Measurements from ENCODE around the gene IGSF3. TPM values are rescaled to one million over a fixed set of nuclear protein-coding genes. Genes with fewer than 3 reads are reported as not detected.
A peak's percentile ranks its signal among the peaks of the same experiment; 100 is the strongest.

IGSF3 gene
- total and polyA plus RNA-seq, 2 donors: 6.3 to 32.5 TPM

DNA sequence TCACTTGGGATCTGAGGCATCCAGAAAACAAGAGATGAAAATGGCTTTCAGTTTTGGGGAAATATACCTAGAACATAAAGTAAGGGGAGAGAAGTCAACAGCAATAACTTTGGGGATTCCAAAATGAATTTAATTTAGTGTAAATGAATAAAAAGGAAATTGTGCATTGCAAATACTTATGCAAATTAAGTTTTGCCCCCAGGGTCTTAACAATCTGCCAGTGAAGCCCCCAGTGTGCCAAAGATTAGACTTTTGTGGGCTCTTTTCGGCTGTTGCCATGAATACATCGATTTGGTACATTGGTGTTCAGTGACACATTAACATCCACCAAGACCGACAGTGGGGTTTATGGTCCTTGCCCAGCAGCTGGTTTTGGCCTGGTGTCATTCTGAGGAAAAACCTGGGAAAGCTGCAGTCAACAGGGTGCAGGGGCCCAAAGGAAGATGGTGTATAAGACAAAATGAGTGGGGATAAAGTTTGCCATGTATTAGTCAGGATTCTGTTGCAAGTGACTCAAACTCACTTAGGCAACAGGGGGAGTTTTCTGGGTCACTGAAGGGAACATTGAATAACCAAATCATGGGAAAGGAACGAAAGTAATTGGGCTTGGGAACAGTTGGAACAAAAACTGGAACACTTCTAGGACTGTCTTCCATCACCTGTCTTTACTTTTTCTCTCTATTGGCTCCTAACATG is 30.2 kb upstream of the IGSF3 start:
- WGBS: 79% methylated on average over 4 of the region's 4 CpGs
- Histone ChIP-seq H3K36me3 (ENCODE audit: insufficient read depth) (no peaks in the 10 kb centered on the region), H3K27ac (ENCODE audit: low read depth) (no peak overlapping the region), H3K4me3 (ENCODE audit: low read depth, low read length) (no peak overlapping the region), H3K4me1 (ENCODE audit: insufficient read depth) (no peaks in the 10 kb centered on the region)
- DNase-seq (ENCODE audit: extremely low spot score): no peak

DNA sequence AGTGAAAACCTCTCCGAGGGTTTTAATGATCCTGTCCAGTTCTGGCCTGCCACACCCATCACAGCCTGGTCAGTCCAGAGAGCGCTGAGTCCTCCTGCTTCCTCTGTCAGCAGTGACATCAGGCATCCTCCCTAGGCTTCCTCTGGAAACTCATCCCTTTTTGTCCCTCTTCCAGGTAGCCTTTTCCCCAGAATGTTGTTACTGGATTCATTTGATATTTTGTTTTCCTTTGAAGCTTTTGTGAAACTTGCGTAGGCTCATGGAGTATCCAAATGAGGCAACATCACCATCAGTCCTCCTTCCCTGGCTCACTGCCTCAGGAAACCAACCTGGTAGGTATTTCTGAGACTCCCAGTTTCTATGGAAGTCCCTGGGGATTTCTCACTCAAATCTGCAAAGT is 27.0 kb upstream of the IGSF3 start:
- WGBS: 74% methylated on average over 3 of the region's 3 CpGs
- no peak overlapping the region for H3K27ac ChIP-seq (ENCODE audit: low read depth)
- H3K4me1 ChIP-seq (ENCODE audit: insufficient read depth): no peaks in the 10 kb centered on the region

DNA sequence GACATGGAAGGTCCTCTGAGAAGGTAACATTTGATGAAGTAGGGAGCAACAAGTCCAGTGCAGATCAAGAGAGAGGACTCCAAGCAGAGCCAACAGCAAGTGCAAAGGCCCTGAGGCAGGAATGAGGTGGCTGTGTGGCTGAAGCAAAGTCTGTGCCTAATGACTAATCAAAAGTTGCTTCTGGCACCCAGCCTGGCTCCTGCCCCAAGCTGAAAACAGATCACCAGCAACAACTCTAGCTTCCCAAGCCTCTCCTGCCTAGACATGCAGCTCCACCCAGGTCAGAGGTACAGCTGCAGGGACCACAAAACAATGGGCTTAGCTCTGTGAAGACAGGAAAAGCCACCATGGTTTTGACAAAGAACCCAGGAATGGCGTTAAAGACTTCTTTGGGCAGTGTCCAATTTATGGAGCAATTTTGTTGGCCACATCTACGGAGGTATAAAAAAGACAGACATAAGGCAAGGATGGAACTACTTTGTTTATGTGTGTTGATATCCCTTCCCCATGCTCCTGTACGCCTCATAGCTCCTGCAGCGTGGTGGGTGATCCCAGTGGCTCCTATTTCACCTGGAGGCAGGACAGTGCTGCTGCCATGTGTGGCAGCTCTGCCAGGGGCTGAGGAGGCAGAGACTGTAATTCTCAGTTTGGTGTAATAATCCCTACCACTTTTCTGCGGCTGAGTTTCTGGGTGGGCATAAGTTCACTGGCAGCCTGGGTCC is 26.4 kb upstream of the IGSF3 start:
- 75% methylated on average over 5 of the region's 5 CpGs for WGBS
- DNase-seq (ENCODE audit: extremely low spot score): no peak
- Histone ChIP-seq H3K36me3 (ENCODE audit: insufficient read depth) (no peaks in the 10 kb centered on the region), H3K4me1 (ENCODE audit: insufficient read depth) (no peaks in the 10 kb centered on the region), H3K4me3 (ENCODE audit: low read depth, low read length) (no peak overlapping the region), H3K27ac (ENCODE audit: low read depth) (no peak overlapping the region)

More for the DNA sequence above, 27.0 kb upstream of the IGSF3 start:
- Histone ChIP-seq H3K4me3 (ENCODE audit: low read depth, low read length) (no peak overlapping the region), H3K36me3 (ENCODE audit: insufficient read depth) (no peaks in the 10 kb centered on the region)
- no peak for DNase-seq (ENCODE audit: extremely low spot score)

DNA sequence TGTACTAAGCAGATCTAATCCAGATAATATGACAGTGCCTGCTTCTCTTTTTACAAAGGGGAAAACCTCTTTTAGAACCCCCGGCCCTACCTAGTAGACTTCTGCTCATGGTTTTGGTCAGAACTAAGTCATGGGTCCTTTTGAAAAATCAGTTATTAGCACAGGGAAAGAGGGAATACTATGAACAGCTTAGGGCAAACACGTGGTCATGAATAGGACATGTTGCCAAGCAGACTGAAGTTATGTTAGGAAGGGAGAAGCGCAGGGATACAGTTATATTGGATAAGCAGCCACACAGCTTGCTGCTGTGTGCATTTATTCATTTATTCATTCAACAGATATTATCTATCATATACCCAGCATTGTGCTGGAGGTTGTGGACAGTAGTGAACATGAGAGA is 25.3 kb upstream of the IGSF3 start:
- Histone ChIP-seq H3K4me1 (ENCODE audit: insufficient read depth) (no peaks in the 10 kb centered on the region), H3K4me3 (ENCODE audit: low read depth, low read length) (no peak overlapping the region), H3K27ac (ENCODE audit: low read depth) (no peak overlapping the region), H3K36me3 (ENCODE audit: insufficient read depth) (no peaks in the 10 kb centered on the region)
- 65% methylated on average over 3 of the region's 3 CpGs for WGBS
- no peak for DNase-seq (ENCODE audit: extremely low spot score)

DNA sequence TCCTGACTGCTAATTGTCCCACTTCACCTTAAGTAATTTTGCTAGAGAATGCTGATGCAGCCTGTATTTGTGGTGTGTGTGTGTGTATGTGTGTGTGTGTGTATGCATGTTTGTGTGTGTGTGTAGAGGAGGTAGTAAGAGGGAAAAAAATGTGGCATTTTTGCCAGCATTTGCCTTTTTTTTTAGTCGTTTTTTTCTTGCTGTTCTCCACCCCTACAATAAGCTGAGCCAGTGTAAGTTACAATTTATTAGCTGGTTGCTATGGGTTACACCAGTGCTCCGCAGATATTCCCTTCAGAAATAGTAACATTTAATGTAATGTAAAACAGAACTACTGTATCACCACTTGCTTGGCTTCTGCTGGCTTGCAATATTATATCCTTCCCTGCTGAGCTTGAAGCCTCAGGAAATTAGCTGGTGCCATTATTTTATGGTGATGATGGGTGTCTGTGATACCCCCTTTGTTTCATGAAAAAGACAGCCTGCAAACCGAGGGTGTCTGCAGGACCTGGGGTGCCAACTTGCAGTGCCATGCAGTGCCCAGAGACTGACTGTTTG is 23.4 kb upstream of the IGSF3 start:
- no peak overlapping the region for H3K4me3 ChIP-seq (ENCODE audit: low read depth, low read length)
- 22% methylated on average over 3 of the region's 3 CpGs for WGBS

DNA sequence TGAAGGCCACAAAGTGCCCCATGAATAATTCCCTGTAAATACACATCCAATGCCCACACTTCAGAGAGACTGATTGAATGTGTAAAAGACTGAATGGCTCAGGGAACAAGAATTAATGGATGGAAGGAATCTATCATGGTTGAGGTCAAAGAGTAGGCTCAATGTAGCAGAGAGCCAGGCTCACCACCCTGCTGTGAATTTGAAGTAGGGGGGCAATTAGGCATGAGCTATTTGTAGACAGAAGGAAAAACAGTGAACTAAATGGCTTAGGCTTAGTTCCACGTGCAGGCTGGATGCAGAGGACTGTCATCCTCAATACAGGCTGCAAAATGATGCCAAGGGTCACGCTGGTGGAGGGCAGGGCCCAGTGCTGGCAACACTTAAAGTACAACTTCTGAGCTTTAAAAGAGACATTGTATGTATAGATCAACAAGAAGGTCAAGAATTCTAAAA is 22.9 kb upstream of the IGSF3 start:
- Histone ChIP-seq H3K4me1 (ENCODE audit: insufficient read depth) (no peaks in the 10 kb centered on the region), H3K36me3 (ENCODE audit: insufficient read depth) (no peaks in the 10 kb centered on the region), H3K27ac (ENCODE audit: low read depth) (no peak overlapping the region), H3K4me3 (ENCODE audit: low read depth, low read length) (no peak overlapping the region)
- WGBS: 30% methylated on average over 2 of the region's 2 CpGs
- no peak for DNase-seq (ENCODE audit: extremely low spot score)

More for the DNA sequence above, 23.4 kb upstream of the IGSF3 start:
- Histone ChIP-seq H3K4me1 (ENCODE audit: insufficient read depth) (no peaks in the 10 kb centered on the region), H3K36me3 (ENCODE audit: insufficient read depth) (no peaks in the 10 kb centered on the region), H3K27ac (ENCODE audit: low read depth) (no peak overlapping the region)
- DNase-seq (ENCODE audit: extremely low spot score): peak; percentile 64

DNA sequence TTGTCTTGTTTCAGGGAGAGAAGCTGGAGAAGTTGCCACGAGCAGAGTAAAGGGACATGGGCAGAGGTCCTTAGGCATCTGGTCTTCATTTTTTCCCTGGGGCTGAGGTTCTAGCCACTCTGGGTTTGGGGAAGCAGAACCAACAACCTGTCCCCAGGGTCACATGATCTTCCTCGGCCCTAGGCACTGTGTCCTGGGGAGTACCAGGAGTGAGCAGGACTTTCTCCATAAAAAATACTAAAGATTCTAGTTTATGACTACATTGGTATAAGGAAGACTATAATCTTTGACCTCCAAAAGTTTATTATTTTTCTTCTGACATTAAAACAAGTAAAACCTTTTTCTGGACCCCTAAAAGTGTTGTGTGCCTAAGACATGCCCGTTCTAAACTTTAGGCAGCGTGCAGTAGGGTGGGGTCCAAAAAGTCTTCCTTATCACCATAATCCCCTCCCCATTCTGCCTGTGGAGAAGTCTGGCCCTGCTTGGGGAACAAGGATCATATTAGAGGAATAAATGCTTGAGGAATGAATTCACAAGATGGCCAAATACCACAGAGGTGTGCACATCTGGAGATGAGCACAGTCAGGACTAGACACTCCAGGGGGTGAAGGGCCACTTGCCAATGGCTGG is 19.3 kb upstream of the IGSF3 start:
- DNase-seq (ENCODE audit: extremely low spot score): no peak
- H3K36me3 ChIP-seq (ENCODE audit: insufficient read depth): no peaks in the 10 kb centered on the region
- no peak overlapping the region for H3K4me3 ChIP-seq (ENCODE audit: low read depth, low read length)
- no peak overlapping the region for H3K27ac ChIP-seq (ENCODE audit: low read depth)
- peaks cover 1% of the 10 kb centered on the region for H3K4me1 ChIP-seq (ENCODE audit: insufficient read depth)
- WGBS: 81% methylated on average over 4 of the region's 4 CpGs

DNA sequence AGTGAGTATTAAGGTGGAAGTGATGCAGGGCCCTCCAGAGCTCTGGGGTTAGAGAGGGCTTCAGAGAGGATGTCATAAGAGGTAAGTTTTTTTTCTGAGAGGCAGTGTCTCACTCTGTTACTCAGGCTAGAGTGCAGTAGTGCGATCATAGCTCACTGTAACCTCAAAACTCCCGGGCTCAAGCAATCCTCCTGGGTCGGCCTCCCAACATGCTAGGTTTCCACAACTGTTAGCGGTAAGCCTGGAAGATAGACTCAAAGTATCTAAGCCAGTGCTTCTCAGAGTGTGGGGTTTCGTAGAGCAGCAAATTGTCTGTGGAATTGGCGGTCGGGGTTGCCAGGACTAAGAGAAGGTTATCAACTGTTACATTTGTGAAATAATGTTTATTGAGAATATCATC is 18.6 kb upstream of the IGSF3 start:
- no peak overlapping the region for H3K4me3 ChIP-seq (ENCODE audit: low read depth, low read length)
- H3K27ac ChIP-seq (ENCODE audit: low read depth): no peak overlapping the region
- 94% methylated on average over 7 of the region's 7 CpGs for WGBS
- DNase-seq (ENCODE audit: extremely low spot score): no peak
- no peaks in the 10 kb centered on the region for H3K36me3 ChIP-seq (ENCODE audit: insufficient read depth)
- peaks cover 4% of the 10 kb centered on the region for H3K4me1 ChIP-seq (ENCODE audit: insufficient read depth)

DNA sequence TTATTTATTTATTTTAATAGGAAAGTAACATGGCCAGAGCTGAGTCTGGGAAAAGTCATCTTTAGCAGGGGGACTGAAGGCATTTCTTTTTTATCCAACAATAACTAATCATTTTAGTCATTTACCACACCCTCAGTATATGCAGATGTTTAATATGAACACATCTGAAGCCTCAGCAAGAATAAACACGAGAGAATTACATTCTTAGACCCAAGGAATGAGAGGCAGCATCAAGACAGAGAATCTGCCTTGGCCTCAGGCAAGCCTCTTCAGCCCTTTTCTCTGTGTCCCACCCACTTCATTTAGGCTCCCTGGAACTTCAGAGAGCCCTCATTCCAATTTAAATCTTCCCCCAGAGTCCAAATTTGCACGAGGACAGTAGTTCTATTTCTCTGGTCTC is 17.0 kb upstream of the IGSF3 start:
- no peak for DNase-seq (ENCODE audit: extremely low spot score)
- H3K27ac ChIP-seq (ENCODE audit: low read depth): no peak overlapping the region
- H3K4me1 ChIP-seq (ENCODE audit: insufficient read depth): peaks cover 4% of the 10 kb centered on the region
- whole genome bisulfite sequencing: 55% methylated on average over 2 of the region's 2 CpGs
- no peak overlapping the region for H3K4me3 ChIP-seq (ENCODE audit: low read depth, low read length)
- no peaks in the 10 kb centered on the region for H3K36me3 ChIP-seq (ENCODE audit: insufficient read depth)

DNA sequence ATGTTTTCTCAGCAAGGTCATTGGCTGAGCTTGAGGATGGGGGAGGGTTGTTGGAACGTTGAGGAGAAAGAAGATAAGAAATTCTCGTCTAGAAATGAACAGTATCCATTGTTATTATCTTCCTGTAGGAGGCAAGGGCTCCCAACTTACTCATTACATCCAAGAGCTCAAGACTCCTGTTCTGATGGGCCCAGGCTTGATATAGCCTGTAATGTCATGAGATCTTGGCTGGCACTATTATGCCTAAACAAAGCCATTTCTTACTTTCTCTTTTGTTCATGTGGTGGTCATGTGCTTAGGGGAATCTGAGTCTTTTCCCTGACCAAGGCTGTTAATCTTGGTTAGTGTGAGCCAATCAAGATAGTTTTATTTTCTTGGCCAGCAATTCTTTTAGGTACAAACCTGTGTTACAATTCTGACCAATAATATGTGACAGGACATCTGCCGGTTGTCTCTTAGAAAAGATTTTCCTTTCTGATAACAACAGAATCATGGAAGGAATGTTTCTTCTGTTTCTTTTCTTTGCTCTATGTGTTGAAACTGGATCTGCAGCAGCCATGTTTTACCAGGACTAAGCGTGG is 15.2 kb upstream of the IGSF3 start:
- no peak overlapping the region for H3K27ac ChIP-seq (ENCODE audit: low read depth)
- H3K36me3 ChIP-seq (ENCODE audit: insufficient read depth): no peaks in the 10 kb centered on the region
- H3K4me3 ChIP-seq (ENCODE audit: low read depth, low read length): no peak overlapping the region
- DNase-seq (ENCODE audit: extremely low spot score): no peak
- WGBS: 50% methylated on average over 4 of the region's 4 CpGs
- peaks cover 4% of the 10 kb centered on the region for H3K4me1 ChIP-seq (ENCODE audit: insufficient read depth)

DNA sequence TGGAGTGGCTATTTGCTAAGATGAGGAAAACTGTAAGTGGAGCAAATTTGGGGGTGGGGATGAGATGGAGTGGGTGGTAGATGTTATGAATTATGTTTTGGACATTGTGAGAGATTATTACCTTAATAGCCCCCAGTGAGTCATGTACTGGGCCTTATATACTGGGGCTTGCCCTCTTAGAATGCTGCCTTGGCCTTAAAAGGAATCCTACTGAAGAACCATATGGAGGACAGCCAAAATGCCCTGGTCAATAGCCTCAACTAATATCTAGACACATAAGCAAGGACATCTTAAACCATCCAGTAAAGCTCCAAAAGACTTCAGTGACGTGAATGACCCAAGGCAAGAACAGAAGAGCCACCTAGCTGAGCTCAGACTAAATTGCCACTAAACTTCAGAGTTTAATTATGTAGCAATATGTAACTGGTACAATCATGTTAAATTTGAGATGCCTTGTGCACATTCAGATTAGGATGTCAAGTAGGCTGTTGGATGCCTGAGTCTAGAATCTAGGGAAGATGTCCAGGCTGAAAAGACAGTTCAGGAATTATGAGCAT is 13.9 kb upstream of the IGSF3 start:
- WGBS: 94% methylated on average over 1 of the region's 1 CpG
- H3K36me3 ChIP-seq (ENCODE audit: insufficient read depth): no peaks in the 10 kb centered on the region
- peaks cover 4% of the 10 kb centered on the region for H3K4me1 ChIP-seq (ENCODE audit: insufficient read depth)
- DNase-seq (ENCODE audit: extremely low spot score): no peak
- no peak overlapping the region for H3K4me3 ChIP-seq (ENCODE audit: low read depth, low read length)
- H3K27ac ChIP-seq (ENCODE audit: low read depth): no peak overlapping the region

DNA sequence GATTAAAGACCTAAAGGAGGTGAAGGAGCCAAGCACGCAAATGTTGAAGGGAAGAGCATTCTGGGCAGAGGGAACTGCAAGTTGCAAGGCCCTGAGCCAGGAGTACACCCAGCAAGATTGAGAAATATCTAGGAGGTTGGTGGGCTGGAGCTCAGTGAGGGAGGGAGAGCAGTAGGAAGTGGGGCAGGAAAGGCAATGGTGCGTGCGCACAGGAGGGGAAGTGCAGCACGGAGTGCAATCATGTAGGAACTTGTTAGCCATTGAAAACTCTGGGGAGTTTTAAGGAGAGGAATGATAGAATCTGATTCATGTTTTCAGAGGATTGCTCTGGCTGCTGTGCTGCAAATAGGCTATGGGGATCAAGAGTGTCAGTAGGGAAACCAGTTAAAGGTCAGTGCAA is 13.2 kb upstream of the IGSF3 start:
- peaks cover 4% of the 10 kb centered on the region for H3K4me1 ChIP-seq (ENCODE audit: insufficient read depth)
- no peak overlapping the region for H3K4me3 ChIP-seq (ENCODE audit: low read depth, low read length)
- DNase-seq (ENCODE audit: extremely low spot score): no peak
- no peak overlapping the region for H3K27ac ChIP-seq (ENCODE audit: low read depth)
- 86% methylated on average over 4 of the region's 4 CpGs for WGBS
- no peaks in the 10 kb centered on the region for H3K36me3 ChIP-seq (ENCODE audit: insufficient read depth)

DNA sequence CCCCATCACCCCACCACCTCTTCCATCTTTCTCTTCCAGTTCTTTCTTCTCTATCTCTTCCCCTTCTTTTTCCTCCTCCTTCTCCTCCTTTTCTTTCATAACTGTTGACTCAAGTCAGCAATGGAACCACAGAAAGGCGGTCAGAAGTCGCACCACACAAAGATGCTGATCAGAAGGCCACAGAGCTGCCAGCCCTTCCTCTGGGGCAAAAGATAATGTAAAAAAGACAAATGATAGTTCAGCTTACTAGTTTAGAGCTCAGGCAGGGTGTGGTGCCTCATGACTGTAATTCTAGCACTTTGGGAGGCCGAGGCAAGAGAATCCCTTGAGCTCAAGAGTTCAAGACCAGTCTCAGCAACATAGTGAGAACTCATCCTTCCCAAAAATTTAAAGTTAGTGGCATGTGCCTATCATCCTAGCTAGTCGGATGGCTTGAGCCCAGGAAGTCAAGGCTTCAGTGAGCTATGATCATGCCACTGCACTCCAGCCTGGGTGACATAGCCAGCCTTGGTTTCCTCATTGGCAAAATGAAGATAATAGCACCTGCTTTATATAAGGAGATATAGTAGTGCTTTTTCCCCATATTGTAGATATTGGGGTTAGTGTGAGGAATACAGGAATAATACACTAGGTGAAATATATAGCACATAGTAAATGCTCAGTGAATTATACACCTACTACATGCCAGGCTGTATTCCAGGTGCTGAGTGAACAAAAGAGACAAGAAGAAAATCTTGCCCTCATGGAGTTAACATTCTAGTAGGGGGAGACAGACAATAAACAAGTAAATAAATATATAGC is 12.5 kb upstream of the IGSF3 start:
- no peak overlapping the region for H3K27ac ChIP-seq (ENCODE audit: low read depth)
- no peak overlapping the region for H3K4me3 ChIP-seq (ENCODE audit: low read depth, low read length)
- DNase-seq (ENCODE audit: extremely low spot score): no peak
- 88% methylated on average over 4 of the region's 4 CpGs for WGBS
- no peaks in the 10 kb centered on the region for H3K36me3 ChIP-seq (ENCODE audit: insufficient read depth)
- H3K4me1 ChIP-seq (ENCODE audit: insufficient read depth): peaks cover 4% of the 10 kb centered on the region

Data from urinary bladder (tissue), 4 donors.